Globus pallidus (tissue), 1 donor: Measurements from ENCODE around the gene TNIP2.

Experiments
- DNase-seq: peaks from one replicate; pipeline ENCODE4 v3.0.0-alpha.2; 2015; ENCODE audit warnings: low spot score

TNIP2 gene

GRCh38 chr4:2755821-2756690 lies at the start of gene TNIP2:
Gene TNIP2, minus strand, starts transcription at chr4:2756336. Its CDS starts 47 bp downstream, at chr4:2756289.
- DNase-seq, result peak; percentile 74

DNA sequence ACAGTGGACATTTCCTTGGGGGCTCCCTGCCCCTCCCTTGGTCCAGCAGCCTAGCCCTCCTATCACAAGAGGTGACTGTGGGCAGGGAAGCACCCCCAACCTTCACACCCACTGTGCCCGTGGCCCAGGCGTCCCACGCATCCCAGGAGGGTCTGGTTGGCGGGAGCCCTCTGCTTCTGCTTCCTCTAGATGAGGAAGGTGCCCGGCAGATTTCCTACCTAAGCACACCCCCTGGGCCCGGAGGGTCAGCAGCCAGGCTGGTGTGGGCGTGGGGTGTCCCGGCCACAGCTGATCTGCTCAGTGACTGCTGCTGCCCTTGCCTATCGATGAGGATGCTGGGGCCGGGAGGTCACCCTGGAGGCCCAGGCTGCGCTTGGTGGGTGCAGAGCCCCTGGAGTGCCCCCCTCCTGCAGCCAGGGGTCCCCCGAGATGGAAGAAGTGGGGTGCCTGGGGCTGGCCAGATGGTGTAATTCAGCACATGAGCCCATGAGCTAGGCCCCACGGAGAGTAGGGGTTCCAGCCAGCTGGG lies 48.9 kb upstream of the TNIP2 start:
- no peak for DNase-seq

DNA sequence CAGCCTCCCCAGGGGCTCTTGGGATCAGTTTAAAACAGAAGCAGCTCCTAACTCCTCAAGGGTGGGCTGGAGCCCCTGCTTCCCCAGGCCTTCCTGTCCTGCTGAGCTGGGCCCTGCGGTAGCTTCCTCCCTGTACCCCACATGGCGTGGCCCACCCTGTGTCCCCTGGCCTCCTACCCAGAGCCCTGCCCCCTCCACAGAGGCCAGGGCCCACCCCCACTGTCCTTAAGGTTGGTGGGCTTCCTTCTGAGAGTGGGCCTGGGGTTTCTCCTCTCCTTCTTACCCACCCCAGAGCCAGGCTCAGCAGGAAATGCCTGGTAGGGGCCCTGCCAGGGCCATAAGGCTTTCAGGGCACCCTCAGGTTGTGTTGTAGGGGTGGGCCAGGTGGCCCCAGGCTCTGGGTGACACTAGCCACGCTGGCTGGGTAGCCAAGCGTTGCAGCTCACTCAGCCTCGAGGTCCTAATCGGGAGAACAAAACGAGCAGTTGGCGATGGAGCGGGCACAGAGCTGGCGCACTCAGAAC lies 48.4 kb upstream of the TNIP2 start:
- DNase-seq, result no peak

GRCh38 chr4:2803624-2804448 lies 47.7 kb upstream of the TNIP2 start:
- DNase-seq, result no peak

- DNase-seq, result no peak
Observed at GRCh38 chr4:2802618-2803531, 46.7 kb upstream of the TNIP2 start.

DNA sequence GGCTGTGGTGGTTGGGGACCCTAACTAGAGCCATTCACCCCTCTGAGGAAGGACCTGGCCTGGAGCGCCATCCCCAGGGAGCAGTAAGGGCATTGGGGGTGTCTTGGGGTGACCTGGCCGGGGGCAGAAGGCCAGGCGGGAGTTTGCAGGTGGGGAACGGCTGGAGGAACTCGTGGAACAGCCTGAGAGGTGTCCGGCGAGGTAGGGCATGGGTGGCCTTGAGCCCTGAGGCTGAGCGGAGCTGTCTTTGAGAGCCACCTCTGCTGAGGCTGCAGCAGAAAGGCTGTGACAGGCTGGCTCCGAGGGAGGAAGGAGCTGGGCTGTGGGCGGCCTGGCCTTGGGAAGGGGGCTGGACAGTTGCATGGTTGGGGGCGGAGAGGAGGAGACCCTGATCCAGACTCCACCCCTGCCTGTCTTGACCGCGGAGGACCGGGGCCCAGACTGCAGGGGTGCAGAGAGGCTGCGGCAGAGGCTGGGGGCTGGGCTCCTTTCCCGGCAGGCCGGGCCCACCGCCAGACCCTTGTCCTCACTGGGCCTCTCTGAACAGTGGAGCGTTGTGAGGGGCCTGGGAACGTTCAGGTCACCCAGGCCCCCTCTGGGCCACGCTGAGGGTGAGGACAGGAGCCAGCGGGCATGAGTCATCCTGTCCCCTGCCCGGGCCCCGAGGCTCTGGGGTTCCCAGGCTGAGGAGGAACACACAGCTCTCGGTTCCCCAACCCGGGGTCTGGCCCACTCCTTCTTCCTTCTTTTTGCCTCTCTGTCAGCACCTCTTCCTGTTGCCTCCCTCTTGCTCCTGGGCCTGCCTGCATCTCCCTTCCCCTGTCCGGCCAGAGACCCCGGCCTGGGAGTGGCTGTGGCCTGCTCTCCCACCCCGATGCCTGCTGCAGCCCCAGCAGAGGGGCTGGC lies 44.8 kb upstream of the TNIP2 start:
- peak; percentile 82 for DNase-seq

DNA sequence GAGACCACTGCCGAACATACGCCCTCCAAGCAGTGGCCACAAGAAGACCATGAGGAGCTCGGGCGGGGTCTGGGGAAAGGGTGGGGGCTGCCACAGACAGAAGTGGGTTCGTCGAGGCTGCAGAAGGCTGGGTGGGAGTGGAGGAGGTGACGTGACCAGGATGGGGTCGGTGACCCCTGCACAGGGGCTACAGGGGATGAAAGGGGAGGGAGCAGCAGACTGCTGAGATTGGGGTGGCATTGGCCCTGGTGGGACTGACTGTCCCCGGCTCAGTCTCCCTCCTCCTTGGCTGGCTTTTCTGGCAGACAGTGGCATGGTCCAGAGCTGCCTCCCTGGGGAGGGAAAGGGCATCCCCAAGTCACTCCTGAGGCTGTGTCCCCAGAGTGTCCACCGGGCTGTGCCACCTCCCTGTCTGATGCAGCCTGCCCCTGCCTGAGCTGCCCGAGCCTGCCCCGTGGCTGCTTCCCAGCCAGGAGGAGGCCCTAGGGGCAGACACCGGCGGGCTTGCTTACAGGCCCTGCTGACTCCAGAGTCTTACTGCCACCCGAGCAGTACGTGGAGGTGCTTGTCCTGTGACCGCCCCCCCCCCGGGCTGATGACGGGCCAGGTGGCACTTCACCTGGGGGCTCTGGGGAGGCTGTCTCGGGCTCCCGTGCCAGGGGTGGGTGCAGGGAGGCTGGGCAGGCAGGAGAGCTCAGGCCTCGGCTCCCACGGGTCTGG lies 44.0 kb upstream of the TNIP2 start:
- DNase-seq, result no peak

GRCh38 chr4:2799224-2799911 lies 43.2 kb upstream of the TNIP2 start:
- DNase-seq, result no peak

DNA sequence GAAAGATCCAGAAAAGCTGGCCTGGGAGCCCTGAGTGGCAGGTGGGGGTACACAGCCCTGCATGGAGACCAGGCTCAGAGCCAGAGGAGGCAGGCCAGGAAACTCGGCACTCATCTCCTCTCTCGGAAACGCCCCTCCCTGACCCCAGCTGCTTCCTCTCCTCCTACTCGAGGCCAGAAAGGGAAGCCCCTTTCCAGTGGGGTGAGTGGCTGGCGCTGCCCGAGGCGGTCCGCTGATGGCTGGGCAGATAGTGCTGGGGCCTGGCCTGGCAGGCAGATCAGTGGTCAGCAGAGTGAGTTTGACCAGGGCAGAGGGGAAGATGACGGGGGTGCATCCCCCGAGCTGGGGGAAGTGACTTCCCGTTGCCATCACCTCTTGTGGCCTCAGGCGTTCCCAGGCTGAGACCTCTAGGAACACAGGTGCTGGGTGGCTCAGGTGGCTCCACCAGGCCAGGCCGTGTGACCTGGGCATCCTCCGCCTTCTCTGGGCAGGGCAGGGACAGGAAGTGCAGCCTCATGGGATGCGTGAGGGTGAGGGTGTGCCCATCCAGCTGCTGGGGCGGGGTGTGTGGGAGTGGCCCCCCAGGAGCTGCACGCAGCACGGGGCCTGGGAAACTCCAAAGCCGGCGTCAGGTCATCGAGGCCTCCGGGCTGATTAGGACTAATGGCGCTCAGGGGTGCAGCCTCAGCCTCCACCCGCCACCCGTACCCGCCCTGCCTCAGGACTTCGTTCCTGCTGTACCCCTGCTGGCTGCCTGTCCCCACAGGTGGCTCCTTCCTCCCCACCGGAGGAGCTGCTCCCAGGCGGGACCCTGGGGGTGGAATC lies 42.5 kb upstream of the TNIP2 start:
- DNase-seq, result no peak

DNA sequence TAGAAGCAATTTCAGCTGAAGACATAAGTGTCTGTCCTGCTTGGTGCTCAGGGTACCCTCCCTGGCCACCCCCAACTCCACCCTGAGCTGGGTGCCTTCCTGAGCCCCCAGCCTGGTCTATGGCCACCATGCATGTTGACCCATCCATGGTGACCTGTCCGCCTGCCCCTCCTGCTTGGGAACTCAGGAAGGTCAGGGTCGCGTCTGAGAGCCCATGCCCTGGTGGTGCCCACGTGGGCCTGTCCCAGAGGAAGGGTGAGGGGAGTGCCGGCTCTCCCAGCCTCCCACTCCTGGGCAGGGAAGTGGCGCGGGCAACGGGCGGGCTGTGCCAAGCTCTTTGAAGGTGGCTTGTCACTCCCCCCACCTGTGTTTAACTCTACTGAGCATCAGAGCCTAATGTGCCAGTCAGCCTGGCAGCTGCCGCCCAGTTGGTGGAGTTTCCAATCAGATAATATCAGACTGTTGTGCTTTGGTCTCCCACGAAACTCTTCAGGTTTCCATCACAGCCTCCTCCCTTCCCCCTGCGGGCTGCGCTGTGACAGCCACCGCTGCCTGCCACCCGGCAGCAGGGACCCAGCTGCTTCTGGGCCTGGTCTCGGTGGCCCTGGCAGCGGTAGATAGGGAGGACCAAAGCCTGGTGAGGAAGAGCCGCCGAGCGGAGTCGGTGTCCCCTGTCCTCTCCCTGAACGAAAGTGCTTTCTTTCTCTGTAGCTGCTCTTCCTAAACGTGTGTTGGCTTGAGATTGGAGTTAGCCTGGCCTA lies 41.6 kb upstream of the TNIP2 start:
- no peak for DNase-seq

DNA sequence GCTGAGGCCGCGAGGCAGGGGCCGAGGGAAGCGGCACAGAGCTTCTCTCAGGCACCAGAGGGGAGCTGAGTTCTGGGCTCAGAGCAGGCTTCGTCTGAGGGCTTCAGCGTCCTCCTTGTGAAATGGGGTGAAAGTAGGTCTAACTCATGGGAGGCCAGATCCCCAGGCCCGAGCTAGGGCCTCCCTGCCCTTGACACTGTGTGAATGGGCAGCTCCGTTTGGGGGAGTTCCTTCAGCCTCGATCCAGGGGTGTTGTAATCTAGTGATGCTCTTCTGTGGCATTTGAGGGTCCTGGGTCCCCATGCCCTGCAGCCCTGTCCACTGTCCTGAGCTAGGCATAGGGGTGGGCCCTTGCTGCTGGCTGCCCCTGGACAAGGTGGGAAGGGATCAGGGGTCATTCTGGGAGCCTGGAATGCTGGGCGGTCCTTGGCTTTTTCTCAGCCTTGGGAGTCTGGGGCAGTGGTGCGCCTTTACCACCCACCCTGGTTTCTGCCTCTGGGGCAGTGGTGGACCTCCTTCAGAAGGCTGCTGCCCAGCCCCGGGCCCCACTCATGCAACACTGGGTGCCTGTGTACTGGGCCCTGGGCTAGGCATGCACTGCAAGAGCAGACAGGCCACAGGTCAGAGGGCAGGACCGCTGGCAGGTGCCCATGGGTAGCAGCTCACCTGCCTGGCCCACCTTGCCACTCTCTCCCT lies 40.9 kb upstream of the TNIP2 start:
- no peak for DNase-seq

DNA sequence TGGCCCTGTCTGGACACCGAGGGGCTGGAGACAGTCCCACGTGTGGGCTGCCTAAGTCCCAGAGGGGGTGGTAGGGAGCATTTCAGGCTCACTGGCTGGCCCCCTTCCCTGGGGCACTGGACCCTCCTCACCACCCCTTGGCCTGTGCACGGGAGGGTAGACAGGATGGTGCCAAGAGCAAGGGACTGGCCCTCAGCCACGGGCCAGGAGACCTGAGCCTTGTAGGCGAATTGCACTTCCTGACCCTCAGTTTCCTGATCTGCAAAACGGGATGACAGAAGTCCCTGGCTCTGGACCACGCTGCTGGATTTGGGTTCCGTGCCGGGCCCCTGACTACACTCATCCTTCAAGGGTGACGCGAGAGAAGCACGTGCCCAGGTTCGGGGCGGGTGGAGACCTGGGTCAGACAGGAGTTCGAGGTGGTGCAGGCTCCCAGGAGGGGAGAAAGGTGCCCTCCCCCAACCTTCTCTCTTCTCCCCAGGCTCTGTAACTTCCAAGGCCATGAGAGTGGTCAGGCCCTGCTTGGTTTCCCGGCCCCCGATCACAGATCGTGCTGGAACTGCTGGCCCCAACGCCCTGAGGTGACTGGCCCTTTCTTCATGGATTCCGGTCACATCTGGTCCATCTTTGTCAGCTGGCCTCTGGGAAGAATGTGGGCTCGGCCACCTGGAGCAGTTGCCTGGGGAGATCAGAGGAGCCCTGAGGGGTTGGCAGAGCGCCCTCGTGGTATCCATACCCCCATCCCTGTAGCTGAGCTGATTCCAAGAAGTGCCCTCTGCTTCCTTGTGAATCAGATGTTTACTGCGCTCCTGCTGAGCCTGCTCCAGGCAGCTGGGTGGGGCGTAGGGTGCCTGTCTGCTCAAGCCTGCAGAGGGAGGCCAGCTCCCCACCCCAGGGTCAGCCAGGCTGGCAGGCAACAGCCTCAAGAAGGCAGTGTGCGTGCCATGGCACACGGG lies 40.0 kb upstream of the TNIP2 start:
- no peak for DNase-seq

DNA sequence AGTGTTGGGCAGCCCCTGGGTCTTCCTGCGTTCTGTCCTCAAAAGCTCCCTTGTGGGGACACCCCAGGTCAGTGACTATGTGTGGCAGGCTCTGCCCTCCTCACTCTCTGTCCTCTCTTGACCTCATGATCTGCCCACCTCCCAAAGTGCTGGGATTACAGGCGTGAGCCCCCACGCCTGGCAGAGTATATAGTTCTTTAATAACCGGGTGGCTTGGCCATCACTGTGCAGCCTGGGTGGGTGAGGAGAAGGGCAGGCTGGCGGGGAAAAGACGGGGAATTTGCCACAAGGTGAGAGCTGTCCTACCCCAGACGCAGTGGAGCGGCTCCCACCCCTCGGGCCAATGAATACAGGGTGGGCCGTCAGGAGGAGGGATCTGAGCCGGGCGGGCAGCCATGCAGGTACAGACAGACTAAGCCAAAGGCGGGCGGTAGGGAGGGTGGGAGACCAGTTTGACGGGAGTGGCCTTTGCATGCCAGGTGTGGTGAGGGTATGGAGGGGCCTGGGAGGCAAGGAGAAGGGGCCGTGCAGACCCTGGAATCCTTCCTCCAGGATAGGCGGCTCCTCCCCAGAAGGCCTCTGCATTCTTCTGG lies 39.3 kb upstream of the TNIP2 start:
- DNase-seq, result no peak

GRCh38 chr4:2794486-2795299 lies 38.6 kb upstream of the TNIP2 start:
- DNase-seq, result peak; percentile 59
